SU-DHL-6 (cell line): ENCODE data around the gene DIAPH3.

ENCODE experiments used
- CTCF ChIP-seq: fragments of 200-600 bp; sonication (generic); IDR thresholded peaks from one replicate; pipeline ENCODE4 v1.5.1; 2017; ENCODE audit warnings: antibody characterized with exemption, mild to moderate bottlenecking, low read length, moderate library complexity; ENCODE audit not compliant: insufficient read depth, poor library complexity, severe bottlenecking
- EZH2phosphoT487 ChIP-seq: fragments of 200-600 bp; sonication (generic), shearing (Covaris generic); conservative IDR thresholded peaks from 2 replicates; pipeline ENCODE4 v1.6.1; 2018; ENCODE audit warnings: mild to moderate bottlenecking, antibody characterized with exemption, low read length, moderate library complexity, mixed read lengths

- TF ChIP-seq CTCF (no peak), EZH2phosphoT487 (no peak)
Measured at GRCh38 chr13:59846845-59847620, 316.7 kb downstream of the DIAPH3 start.
